Hematopoietic multipotent progenitor cell treated with erythropoietin and hydrocortisone succinate and interleukin-3 and kit ligand, for 6 days (in vitro differentiated cells): ENCODE measurements around the gene FIP1L1.
A peak's percentile ranks its signal among the peaks of the same experiment; 100 is the strongest.

Experiments used
- DNase-seq: peaks from one replicate; pipeline ENCODE4 v3.0.0-alpha.2; 2015

FIP1L1 gene

GRCh38 chr4:53477038-53477565 is 99.7 kb downstream of the FIP1L1 start:
- no peak for DNase-seq

- DNase-seq: peak; percentile 36
Measured at GRCh38 chr4:53477636-53478035, 100.2 kb downstream of the FIP1L1 start.

GRCh38 chr4:53478671-53479456 is 101.4 kb downstream of the FIP1L1 start:
- DNase-seq: no peak

GRCh38 chr4:53479736-53480525 is 102.5 kb downstream of the FIP1L1 start:
- DNase-seq: no peak

GRCh38 chr4:53480909-53481308 is 103.5 kb downstream of the FIP1L1 start:
- DNase-seq: no peak

GRCh38 chr4:53481586-53481985 is 104.1 kb downstream of the FIP1L1 start:
- DNase-seq: no peak

GRCh38 chr4:53483250-53483649 is 105.8 kb downstream of the FIP1L1 start:
- DNase-seq: no peak

- no peak for DNase-seq
Measured at GRCh38 chr4:53484911-53485657, 107.6 kb downstream of the FIP1L1 start.

- no peak for DNase-seq
Measured at GRCh38 chr4:53485658-53486040, 108.2 kb downstream of the FIP1L1 start.

- no peak for DNase-seq
Measured at GRCh38 chr4:53487766-53488165, 110.3 kb downstream of the FIP1L1 start.

- DNase-seq: peak; percentile 15
Measured at GRCh38 chr4:53489279-53489889, 111.9 kb downstream of the FIP1L1 start.

GRCh38 chr4:53490161-53490956 is 112.9 kb downstream of the FIP1L1 start:
- DNase-seq: no peak

- DNase-seq: peak; percentile 64
Measured at GRCh38 chr4:53490965-53491622, 113.7 kb downstream of the FIP1L1 start.

- DNase-seq: no peak
Measured at GRCh38 chr4:53494851-53495250, 117.4 kb downstream of the FIP1L1 start.

- DNase-seq: no peak
Measured at GRCh38 chr4:53497487-53498244, 120.2 kb downstream of the FIP1L1 start.

GRCh38 chr4:53498706-53499105 is 121.3 kb downstream of the FIP1L1 start:
- DNase-seq: no peak

- no peak for DNase-seq
Measured at GRCh38 chr4:53499791-53500190, 122.3 kb downstream of the FIP1L1 start.

- no peak for DNase-seq
Measured at GRCh38 chr4:53500546-53500945, 123.1 kb downstream of the FIP1L1 start.

- DNase-seq: no peak
Measured at GRCh38 chr4:53501561-53501960, 124.1 kb downstream of the FIP1L1 start.

- DNase-seq: no peak
Measured at GRCh38 chr4:53502094-53502493, 124.7 kb downstream of the FIP1L1 start.

GRCh38 chr4:53505947-53506346 is 128.5 kb downstream of the FIP1L1 start:
- peak; percentile 2 for DNase-seq
